HCT116 (cell line): ENCODE data around the gene NXN. TPM values are rescaled to one million over a fixed set of nuclear protein-coding genes. Genes with fewer than 3 reads are reported as not detected.

ENCODE experiments used
- ATAC-seq: fragments of 200-7000 bp; cut with Tn5 transposase; 2 replicates; pipeline ENCODE4 v1.9.1; 2020; ENCODE audit warnings: mild to moderate bottlenecking, moderate library complexity
- BruUV-seq: library from RNA; stranded (reverse); fragments of 400-500 nt; replicated peaks from 2 replicates; lab custom pipeline; 2021; lab: Mats Ljungman, UMichigan
- CTCF ChIA-PET: fragments of 300-600 bp; sonication (Branson Sonifier 250); formaldehyde crosslinking; loops from one replicate; lab custom pipeline; 2021; ENCODE audit warnings: antibody characterized with exemption; lab: Charles Lee
- POLR2A ChIA-PET: fragments of 300-600, 350-600 bp; sonication (Branson Sonifier 250); formaldehyde crosslinking; loops from one replicate; lab custom pipeline; 2021; ENCODE audit warnings: antibody characterized with exemption; lab: Charles Lee
- RAD21 ChIA-PET, 2 experiments: fragments of 300-600 bp; sonication (Branson Sonifier 250); formaldehyde crosslinking; loops; one replicate each; lab custom pipeline; 2023; ENCODE audit warnings: low total read pairs in 2 of 2; ENCODE audit not compliant: uncharacterized antibody in 2 of 2, unreplicated experiment in 2 of 2, low non-redundant PET in 1 of 2; lab: Charles Lee
- DNase-seq: peaks from one replicate; pipeline ENCODE4 v3.0.0-alpha.2; 2010; ENCODE audit warnings: low read depth, low spot score
- H2AFZ ChIP-seq: fragments of 200-600 bp; shearing (Covaris generic), sonication (generic); 2 replicates; pipeline ENCODE4 v1.6.1; 2017; ENCODE audit warnings: low read depth, mixed run types, mixed read lengths, antibody characterized with exemption, low read length; ENCODE audit not compliant: poor library complexity, severe bottlenecking
- H3K27ac ChIP-seq: 2 replicates; pipeline ENCODE4 v1.5.1; 2012; ENCODE audit warnings: low read depth, low read length
- H3K27me3 ChIP-seq: fragments of 200-600 bp; sonication (generic); 2 replicates; pipeline ENCODE4 v1.6.1; 2016; ENCODE audit warnings: mixed run types, low read length, mixed read lengths; ENCODE audit not compliant: insufficient read depth
- H3K36me3 ChIP-seq, 2 experiments: fragments of 200-500 bp in 1 of 2; fragments of 200-600 bp in 1 of 2; sonication (Bioruptor generic) in 1 of 2; sonication (generic) in 1 of 2; 2 replicates each; pipeline versions ENCODE4 v1.5.1 to v1.6.1; 2014 to 2016; ENCODE audit warnings: low read length in 2 of 2, inconsistent platforms in 1 of 2, mixed read lengths in 1 of 2, mixed run types in 1 of 2; ENCODE audit not compliant: insufficient read depth in 2 of 2, control insufficient read depth in 1 of 2
- H3K4me1 ChIP-seq, 2 experiments: fragments of 200-600 bp in 1 of 2; sonication (generic) in 1 of 2; 2 replicates each; pipeline versions ENCODE4 v1.5.1 to v1.6.1; 2012 to 2017; ENCODE audit warnings: low read length in 2 of 2, inconsistent platforms in 1 of 2, mild to moderate bottlenecking in 1 of 2, mixed read lengths in 1 of 2, mixed run types in 1 of 2, moderate library complexity in 1 of 2; ENCODE audit not compliant: insufficient read depth in 2 of 2, control insufficient read depth in 1 of 2
- H3K4me2 ChIP-seq: fragments of 200-600 bp; sonication (generic); 2 replicates; pipeline ENCODE4 v1.6.1; 2017; ENCODE audit warnings: mixed run types, low read length, mixed read lengths
- H3K4me3 ChIP-seq, 2 experiments: fragments of 200-600 bp in 1 of 2; sonication (generic) in 1 of 2; replicated peaks in 1 of 2; 2 replicates each; pipeline ENCODE4 v1.5.1; 2011 to 2016; ENCODE audit warnings: low read length in 2 of 2, control low read depth in 1 of 2, low read depth in 1 of 2, mild to moderate bottlenecking in 1 of 2, mixed read lengths in 1 of 2, mixed run types in 1 of 2
- H3K79me2 ChIP-seq: fragments of 200-600 bp; sonication (generic); 2 replicates; pipeline ENCODE4 v1.6.1; 2017; ENCODE audit warnings: mild to moderate bottlenecking, mixed run types, low read length, moderate library complexity, mixed read lengths; ENCODE audit not compliant: insufficient read depth
- H3K9ac ChIP-seq: fragments of 200-600 bp; sonication (generic); 2 replicates; pipeline ENCODE4 v1.6.1; 2016; ENCODE audit warnings: low read length, mixed read lengths
- H3K9me2 ChIP-seq: fragments of 200-600 bp; sonication (generic), shearing (Covaris generic); 2 replicates; pipeline ENCODE4 v1.6.1; 2017; ENCODE audit warnings: mixed run types, mild to moderate bottlenecking, moderate library complexity; ENCODE audit not compliant: insufficient read depth
- H3K9me3 ChIP-seq, 2 experiments: fragments of 200-500 bp in 1 of 2; fragments of 200-600 bp in 1 of 2; sonication (Bioruptor generic) in 1 of 2; sonication (generic) in 1 of 2; 2 replicates each; pipeline ENCODE4 v1.6.1; 2014 to 2017; ENCODE audit warnings: low read length in 2 of 2, mixed read lengths in 2 of 2, inconsistent platforms in 1 of 2, low read depth in 1 of 2, mild to moderate bottlenecking in 1 of 2, mixed run types in 1 of 2, moderate library complexity in 1 of 2; ENCODE audit not compliant: control insufficient read depth in 1 of 2, insufficient read depth in 1 of 2
- H4K20me1 ChIP-seq: fragments of 200-600 bp; sonication (generic), shearing (Covaris generic); 2 replicates; pipeline ENCODE4 v1.6.1; 2017; ENCODE audit warnings: mixed run types, mild to moderate bottlenecking, moderate library complexity; ENCODE audit not compliant: insufficient read depth
- POLR2AphosphoS5 ChIP-seq: IDR thresholded peaks from 2 replicates; pipeline ENCODE4 v1.6.1; 2011; ENCODE audit warnings: mild to moderate bottlenecking, low read depth, low read length, moderate library complexity
- SP1 ChIP-seq: IDR thresholded peaks from 2 replicates; pipeline ENCODE4 v1.6.1; 2012; ENCODE audit warnings: low read depth
- ZBTB33 ChIP-seq: IDR thresholded peaks from 2 replicates; pipeline ENCODE4 v1.6.1; 2011; ENCODE audit warnings: mild to moderate bottlenecking, low read length, moderate library complexity; ENCODE audit not compliant: insufficient replicate concordance; ENCODE audit errors: extremely low read depth
- intact Hi-C: fragments of 100-400 bp; cut with micrococcal nuclease; formaldehyde crosslinking; loops from 2 replicates; pipeline ENCODE4 v1.10.0; 2022
- total RNA-seq: library from RNA; stranded (reverse); gene quantifications from one replicate; pipeline ENCODE4 v1.2.1, GENCODE V29; 2021; ENCODE audit not compliant: unreplicated experiment

NXN gene
- total RNA-seq, 1 experiment from 2014 or later = 83.7 TPM

DNA sequence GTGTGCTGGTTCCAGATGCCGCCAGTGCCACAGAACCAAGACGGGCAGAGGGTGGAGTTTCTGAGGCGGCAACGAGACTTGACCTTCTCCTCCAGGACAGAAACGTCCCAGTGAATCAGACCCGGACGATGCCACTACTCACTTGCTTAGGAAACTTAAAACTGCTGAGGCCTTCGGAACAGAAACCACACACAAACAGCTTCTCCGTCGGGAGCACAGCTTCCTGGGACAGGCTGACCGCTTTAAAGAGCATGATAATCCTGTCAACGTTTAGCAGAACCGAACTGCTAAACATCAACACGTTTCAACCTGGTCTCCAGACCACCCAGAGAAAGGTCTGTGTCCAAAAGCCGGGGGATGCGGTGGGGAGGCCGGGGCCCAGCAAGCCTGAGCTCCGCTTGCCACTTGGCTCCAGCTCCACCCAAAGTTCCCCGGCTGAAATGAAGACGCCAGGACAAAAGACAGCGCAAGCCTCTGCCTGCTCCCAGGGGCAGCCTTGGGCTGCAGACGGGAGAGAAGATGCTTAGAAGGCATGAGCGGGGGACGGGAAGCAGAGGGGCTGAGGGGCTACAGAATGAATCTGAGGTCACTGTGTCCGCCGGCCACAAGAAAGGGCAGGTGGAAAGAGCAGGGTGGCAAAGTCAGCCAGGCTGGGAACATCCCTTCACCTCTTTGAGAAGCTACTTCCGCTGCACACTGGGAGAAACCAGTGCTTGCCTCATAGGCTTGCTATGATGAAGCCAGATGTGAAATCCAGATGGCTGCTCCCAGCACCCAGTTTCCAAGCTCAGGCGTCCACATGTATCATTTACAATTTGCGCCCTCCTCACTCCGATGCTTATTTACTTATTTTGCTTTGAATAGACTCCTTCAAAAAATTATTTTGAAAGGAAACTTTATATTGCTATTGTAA, 128.5 kb downstream of the NXN start:
- no peak overlapping the region for H2AFZ ChIP-seq
- ChIA-PET RAD21 (no interaction called here), CTCF (no interaction called here), POLR2A (interaction anchor here (0.6 kb wide), 1 partner anchor 21 kb away, joined by 4 read pairs; no protein-coding TSS in a partner anchor)
- H3K9me2 ChIP-seq = no peaks in the 10 kb centered on the region
- no peak for DNase-seq
- H4K20me1 ChIP-seq = no peaks in the 10 kb centered on the region
- no peak overlapping the region for H3K27ac ChIP-seq
- H3K36me3 ChIP-seq = no peaks in the 10 kb centered on the region
- H3K9me3 ChIP-seq = no peaks in the 10 kb centered on the region
- ATAC-seq = no peak
- TF ChIP-seq SP1 (no peak), ZBTB33 (no peak), POLR2AphosphoS5 (no peak)
- peaks cover 61% of the 10 kb centered on the region; the same call in 1 of the 2 replicates for H3K79me2 ChIP-seq
- no peak overlapping the region for H3K9ac ChIP-seq
- H3K4me2 ChIP-seq = no peak overlapping the region
- H3K4me3 ChIP-seq = no peak overlapping the region
- H3K4me1 ChIP-seq = no peaks in the 10 kb centered on the region
- H3K27me3 ChIP-seq = no peaks in the 10 kb centered on the region
- BruUV-seq = no TSS peak
- intact Hi-C loops = no loop called here
